ENCODE results near the gene FBXW10.
"Not testable (repeated sequence)": the region's sequence is repeated elsewhere in the genome, so short reads cannot be mapped to it uniquely, and the experiment has no call there.

- TF ChIP-seq CTCF, POLR2A (IDR thresholded peaks at IDR 0.05): not testable (repeated sequence)
Measured at GRCh38 chr17:18815924-18816323, 72.1 kb downstream of the FBXW10 start.

Data from Peyer's patch (tissue), 4 donors.